Thoracic aorta (tissue), 2 donors: ENCODE results near the gene OR51V1. TPM values are rescaled to one million over a fixed set of nuclear protein-coding genes. Genes with fewer than 3 reads are reported as not detected.

Experiments used
- ATAC-seq: fragments of 150-250 bp; one replicate; pipeline ENCODE4 v1.8.0; 2017; ENCODE audit warnings: low read depth; ENCODE audit not compliant: insufficient number of reproducible peaks, low FRiP score
- DNase-seq: peaks from one replicate; pipeline ENCODE4 v3.0.0-alpha.2; 2020; ENCODE audit warnings: low spot score
- H3K27ac ChIP-seq, 2 donors: fragments of 200-600 bp; sonication (generic); 1 replicate in 1 of 2; 2 replicates in 1 of 2; pipeline ENCODE4 v1.5.1; 2016; ENCODE audit warnings: mild to moderate bottlenecking in 2 of 2, moderate library complexity in 2 of 2
- H3K27me3 ChIP-seq: fragments of 200-600 bp; sonication (generic); replicated peaks from 2 replicates; pipeline ENCODE4 v1.6.0; 2016; ENCODE audit warnings: mild to moderate bottlenecking; ENCODE audit not compliant: insufficient read depth
- H3K36me3 ChIP-seq: fragments of 200-600 bp; sonication (generic); one replicate; pipeline ENCODE4 v1.5.1; 2016
- H3K4me1 ChIP-seq, 2 donors: fragments of 200-600 bp; sonication (generic); 1 replicate in 1 of 2; 2 replicates in 1 of 2; pipeline versions ENCODE4 v1.5.1 to v1.6.0; 2016; ENCODE audit warnings: low read depth in 2 of 2, mild to moderate bottlenecking in 1 of 2; ENCODE audit not compliant: control insufficient read depth in 1 of 2
- H3K4me3 ChIP-seq: fragments of 200-600 bp; sonication (generic); 2 replicates; pipeline ENCODE4 v1.5.1; 2016; ENCODE audit warnings: mild to moderate bottlenecking
- H3K9me3 ChIP-seq: fragments of 200-600 bp; sonication (generic); 2 replicates; pipeline ENCODE4 v1.5.1; 2016
- total RNA-seq, 2 donors: library from RNA; depleted of rRNA; stranded (reverse); fragments of >200 nt; gene quantifications; one replicate each; pipeline versions ENCODE4 v1.1.0 to v1.2.3, GENCODE V29; 2016
- TF ChIP-seq, protein P1 (sequence below): fragments of 200-600 bp; sonication (generic); IDR thresholded peaks from one replicate; pipeline ENCODE4 v1.5.1; 2019; ENCODE audit warnings: antibody characterized with exemption

OR51V1 gene
- total RNA-seq, 2 donors from 2014 or later, result not detected

DNA sequence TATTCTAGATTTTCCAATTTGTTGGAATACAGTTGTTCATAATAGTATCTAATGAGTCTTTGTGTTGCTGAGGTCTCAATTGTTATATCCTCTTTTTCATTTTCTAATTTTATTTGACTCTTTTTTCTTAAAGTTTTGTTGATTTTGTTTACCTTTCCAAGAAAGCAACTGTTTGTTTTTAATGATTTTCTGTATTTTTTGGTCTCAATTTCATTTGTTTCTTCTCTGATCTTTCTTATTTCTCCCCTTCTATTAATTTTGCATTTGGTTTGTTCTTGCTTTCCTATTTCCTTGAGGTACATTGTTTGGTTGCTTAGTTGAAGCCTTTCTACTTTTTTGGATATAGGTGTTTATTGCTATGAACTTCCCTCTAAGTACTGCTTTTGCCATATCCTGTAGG lies 40.7 kb downstream of the OR51V1 start:
- Histone ChIP-seq H3K9me3 (no peaks in the 10 kb centered on the region), H3K4me1 (no peaks in the 10 kb centered on the region), H3K27ac (no peak overlapping the region), H3K27me3 (no peaks in the 10 kb centered on the region), H3K36me3 (no peaks in the 10 kb centered on the region), H3K4me3 (no peak overlapping the region)
- TF ChIP-seq, protein P1, sequence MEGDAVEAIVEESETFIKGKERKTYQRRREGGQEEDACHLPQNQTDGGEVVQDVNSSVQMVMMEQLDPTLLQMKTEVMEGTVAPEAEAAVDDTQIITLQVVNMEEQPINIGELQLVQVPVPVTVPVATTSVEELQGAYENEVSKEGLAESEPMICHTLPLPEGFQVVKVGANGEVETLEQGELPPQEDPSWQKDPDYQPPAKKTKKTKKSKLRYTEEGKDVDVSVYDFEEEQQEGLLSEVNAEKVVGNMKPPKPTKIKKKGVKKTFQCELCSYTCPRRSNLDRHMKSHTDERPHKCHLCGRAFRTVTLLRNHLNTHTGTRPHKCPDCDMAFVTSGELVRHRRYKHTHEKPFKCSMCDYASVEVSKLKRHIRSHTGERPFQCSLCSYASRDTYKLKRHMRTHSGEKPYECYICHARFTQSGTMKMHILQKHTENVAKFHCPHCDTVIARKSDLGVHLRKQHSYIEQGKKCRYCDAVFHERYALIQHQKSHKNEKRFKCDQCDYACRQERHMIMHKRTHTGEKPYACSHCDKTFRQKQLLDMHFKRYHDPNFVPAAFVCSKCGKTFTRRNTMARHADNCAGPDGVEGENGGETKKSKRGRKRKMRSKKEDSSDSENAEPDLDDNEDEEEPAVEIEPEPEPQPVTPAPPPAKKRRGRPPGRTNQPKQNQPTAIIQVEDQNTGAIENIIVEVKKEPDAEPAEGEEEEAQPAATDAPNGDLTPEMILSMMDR, result no peak
- DNase-seq (no peak), ATAC-seq (no peak)

DNA sequence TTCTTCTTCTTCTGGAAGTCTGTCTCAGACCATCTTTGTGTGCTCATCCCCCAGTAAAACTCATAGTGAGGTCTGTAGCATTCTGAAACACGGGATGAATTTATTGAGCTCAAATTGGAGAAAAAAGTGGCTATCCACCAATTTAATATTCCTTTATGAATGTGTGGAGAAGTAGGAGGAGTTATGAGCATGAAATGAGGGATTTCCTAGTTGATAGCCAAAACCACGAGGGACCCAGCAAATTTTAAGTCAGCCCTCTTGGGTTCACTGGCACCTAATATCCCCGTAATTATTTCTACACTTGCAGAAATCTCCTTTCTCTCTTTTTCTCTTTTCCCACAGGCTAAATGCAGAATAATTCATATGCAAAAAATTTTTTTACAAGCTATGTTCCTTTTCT lies 45.8 kb downstream of the OR51V1 start, which contains the start of gene OR52A1:
OR52A1 (minus strand) TSS at position 101 of the 400 bp plus-strand sequence. CDS start 2,388 bp downstream, outside the sequence.
- no peak for ATAC-seq
- no peaks in the 10 kb centered on the region for H3K36me3 ChIP-seq

DNA sequence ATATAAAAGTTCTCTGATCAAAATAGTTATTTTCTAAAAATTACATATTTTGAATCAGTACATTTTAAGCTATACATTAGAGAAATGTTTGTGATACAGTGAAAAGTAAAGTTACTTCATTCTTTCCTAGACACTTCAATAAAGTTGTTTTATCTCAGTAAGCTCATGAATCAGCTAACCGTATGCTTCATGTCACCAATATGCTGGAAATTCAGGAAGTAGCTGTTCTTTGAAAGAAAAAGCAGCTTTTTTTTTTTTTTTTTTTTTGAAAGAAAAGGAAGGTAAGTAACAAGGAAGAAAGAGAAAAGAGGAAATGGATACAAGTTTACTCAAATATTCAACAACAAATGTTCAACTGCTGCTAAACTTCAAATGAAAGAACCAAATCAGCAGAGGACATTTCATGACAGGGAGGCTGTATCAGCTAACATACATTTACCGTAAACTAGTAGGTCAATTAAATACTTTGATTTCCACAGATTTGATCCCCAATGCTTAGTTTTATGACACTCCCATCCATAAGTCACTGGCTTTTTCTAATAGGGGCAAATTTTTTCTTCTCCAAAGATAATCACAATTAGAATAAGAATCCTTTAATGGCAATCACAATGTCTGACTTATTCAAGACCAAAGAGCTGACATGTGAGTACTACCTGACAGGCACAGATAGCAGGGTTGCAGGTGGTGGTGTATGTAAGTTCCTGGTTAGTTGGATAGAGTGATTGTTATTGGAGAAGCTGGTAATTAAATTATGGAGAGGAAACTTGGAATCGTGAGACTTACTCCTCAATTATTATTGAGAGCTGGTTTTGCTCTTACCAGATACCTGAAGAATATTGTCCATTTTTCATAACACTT lies 46.7 kb downstream of the OR51V1 start:
- no peak overlapping the region for H3K4me3 ChIP-seq
- TF ChIP-seq, protein P1, result no peak
- H3K27ac ChIP-seq, result no peak overlapping the region
- H3K4me1 ChIP-seq, result no peaks in the 10 kb centered on the region
- H3K9me3 ChIP-seq, result no peaks in the 10 kb centered on the region
- DNase-seq (no peak), ATAC-seq (no peak)
- H3K36me3 ChIP-seq, result no peaks in the 10 kb centered on the region
- no peaks in the 10 kb centered on the region for H3K27me3 ChIP-seq

More for the DNA sequence above, 45.8 kb downstream of the OR51V1 start, which contains the start of gene OR52A1:
- Histone ChIP-seq H3K4me1 (no peaks in the 10 kb centered on the region), H3K27ac (no peak within 1 kb of the TSS), H3K27me3 (no peaks in the 10 kb centered on the region), H3K9me3 (no peaks in the 10 kb centered on the region), H3K4me3 (no peak within 1 kb of the TSS)
- TF ChIP-seq, protein P1, result no peak
- no peak for DNase-seq

DNA sequence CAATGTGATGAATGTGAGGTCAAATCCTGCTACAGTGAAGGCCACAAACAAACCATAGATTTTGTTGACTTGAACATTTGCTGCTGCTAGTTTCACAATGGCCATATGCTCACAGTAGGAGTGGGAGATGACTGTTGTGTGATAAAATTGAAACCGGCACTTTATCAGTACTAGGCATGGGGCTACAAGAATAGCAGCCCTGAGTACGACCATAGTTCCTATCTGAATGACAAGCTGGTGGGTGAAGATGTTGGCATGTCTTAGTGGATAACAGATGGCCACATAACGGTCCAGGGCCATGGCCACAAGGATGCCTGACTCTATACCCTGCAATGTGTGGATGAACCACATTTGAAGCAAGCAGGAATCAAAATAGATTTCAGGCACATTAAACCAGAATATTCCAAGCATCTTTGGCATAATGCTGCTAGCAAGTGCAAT lies 48.7 kb downstream of the OR51V1 start:
- no peaks in the 10 kb centered on the region for H3K4me1 ChIP-seq
- no peak overlapping the region for H3K27ac ChIP-seq
- no peaks in the 10 kb centered on the region for H3K9me3 ChIP-seq
- no peaks in the 10 kb centered on the region for H3K36me3 ChIP-seq
- no peak for ATAC-seq
- TF ChIP-seq, protein P1, result no peak
- DNase-seq, result no peak
- no peak overlapping the region for H3K4me3 ChIP-seq
- no peaks in the 10 kb centered on the region for H3K27me3 ChIP-seq

Other genes starting within 250 kb of the OR51V1 start
- not detected for gene OR51A2, start 245.0 kb downstream of the OR51V1 start, total RNA-seq
- gene OR51L1, start 205.8 kb downstream of the OR51V1 start, total RNA-seq, result not detected
- not detected for gene OR52J3, start 154.2 kb downstream of the OR51V1 start, total RNA-seq
- gene OR52E2, start 141.1 kb downstream of the OR51V1 start, total RNA-seq, result not detected
- gene OR52E1, start 131.1 kb downstream of the OR51V1 start, total RNA-seq, result not detected
- gene OR52A5, start 62.3 kb downstream of the OR51V1 start, total RNA-seq, result not detected
- not detected for gene OR52A1, start 45.9 kb downstream of the OR51V1 start, total RNA-seq
- 100 to 1,000 TPM in 1 of 2 donors, 10 to 100 TPM in 1; 10.2 to 257 TPM for gene HBB, start 26.4 kb upstream of the OR51V1 start, total RNA-seq
- not detected for gene HBD, start 33.8 kb upstream of the OR51V1 start, total RNA-seq
- gene HBG1, start 49.2 kb upstream of the OR51V1 start, total RNA-seq, result not detected
- not detected for gene HBG2, start 54.1 kb upstream of the OR51V1 start, total RNA-seq
- gene HBE1, start 69.3 kb upstream of the OR51V1 start, total RNA-seq, result not detected
- gene OR51B4, start 101.3 kb upstream of the OR51V1 start, total RNA-seq, result not detected
- gene OR51B2, start 123.6 kb upstream of the OR51V1 start, total RNA-seq, result not detected
- 1 to 10 TPM in 1 of 2 donors, under 1 TPM in 1; 0.49 to 4.2 TPM for gene OR51B5, start 142.8 kb upstream of the OR51V1 start, total RNA-seq
- not detected for gene OR51B6, start 150.8 kb upstream of the OR51V1 start, total RNA-seq
- gene OR51M1, start 183.1 kb upstream of the OR51V1 start, total RNA-seq, result not detected
- not detected for gene OR51Q1, start 221.4 kb upstream of the OR51V1 start, total RNA-seq
- gene OR51I1, start 240.8 kb upstream of the OR51V1 start, total RNA-seq, result not detected
- not detected for gene OR51I2, start 248.6 kb upstream of the OR51V1 start, total RNA-seq